Upper lobe of left lung (tissue), 6 donors: ENCODE results near the gene CSNK2A3. TPM values are rescaled to one million over a fixed set of nuclear protein-coding genes. Genes with fewer than 3 reads are reported as not detected.

Experiments used
- ATAC-seq, 2 donors: fragments of 200-7000 bp; cut with Tn5 transposase; one replicate each; pipeline ENCODE4 v1.9.1; 2022; ENCODE audit warnings: mild to moderate bottlenecking in 2 of 2, moderate library complexity in 2 of 2; ENCODE audit not compliant: low FRiP score in 2 of 2
- DNase-seq, 2 donors: peaks; one replicate each; pipeline ENCODE4 v3.0.0-alpha.2; 2019 to 2020
- H3K27ac ChIP-seq, 4 donors: fragments of 200-600 bp; sonication (generic); one replicate each; pipeline ENCODE4 v1.5.1; 2016 to 2019
- H3K27me3 ChIP-seq, 4 donors: fragments of 200-600 bp; sonication (generic); one replicate each; pipeline ENCODE4 v1.5.1; 2017 to 2019
- H3K36me3 ChIP-seq, 4 donors: fragments of 200-600 bp; sonication (generic); one replicate each; pipeline ENCODE4 v1.5.1; 2016 to 2019
- H3K4me1 ChIP-seq, 4 donors: fragments of 200-600 bp; sonication (generic); one replicate each; pipeline ENCODE4 v1.5.1; 2018 to 2019
- H3K4me3 ChIP-seq, 4 donors: fragments of 200-600 bp; sonication (generic); one replicate each; pipeline ENCODE4 v1.5.1; 2017 to 2019; ENCODE audit warnings: mild to moderate bottlenecking in 2 of 4, moderate library complexity in 1 of 4
- H3K9me3 ChIP-seq, 4 donors: fragments of 200-600 bp; sonication (generic); one replicate each; pipeline ENCODE4 v1.5.1; 2018 to 2019
- CTCF ChIP-seq, 6 experiments: fragments of 450-650 bp in 4 of 6; fragments of 200-600 bp in 2 of 6; sonication (generic) in 2 of 6; IDR thresholded peaks; one replicate each; pipeline ENCODE4 v1.5.1; 2016 to 2019; ENCODE audit warnings: antibody characterized with exemption in 6 of 6
- EP300 ChIP-seq, 4 donors: sonication (generic); formaldehyde crosslinking; IDR thresholded peaks; one replicate each; pipeline ENCODE4 v1.5.1; 2017; ENCODE audit warnings: antibody characterized with exemption in 4 of 4, control low read depth in 2 of 4
- POLR2A ChIP-seq, 4 donors: fragments of 450-650 bp; IDR thresholded peaks; one replicate each; pipeline ENCODE4 v1.5.1; 2016 to 2017; ENCODE audit warnings: antibody characterized with exemption in 4 of 4, mild to moderate bottlenecking in 2 of 4
- POLR2AphosphoS5 ChIP-seq, 2 donors: sonication (generic); formaldehyde crosslinking; IDR thresholded peaks; one replicate each; pipeline ENCODE4 v1.5.1; 2017; ENCODE audit warnings: antibody characterized with exemption in 2 of 2
- WGBS, 2 donors: methylation state at CpG; one replicate each; pipeline ENCODE4 v1.1.5; 2017 to 2018; 5-methylcytosine and 5-hydroxymethylcytosine counted together
- total RNA-seq, 6 donors: library from RNA; depleted of rRNA in 4 of 6; stranded (reverse); fragments of >200 nt in 4 of 6; gene quantifications; one replicate each; pipeline versions ENCODE4 v1.1.0 to v1.2.1, GENCODE V29; 2016 to 2021
- donor health status: DM: no; HTN: no; CAD: no; lungs with moderate emphysema.
- donor health status: DM: no; HTN: yes; CAD: no; lungs with severe emphysema.

The CSNK2A3 gene
- total RNA-seq, 6 donors from 2014 or later = 2.0 to 18.9 (median 5.3) TPM

- DNase-seq = no peak
- Histone ChIP-seq H3K4me1 (no peaks in the 10 kb centered on the region), H3K36me3 (peaks cover 0 to 54% (median 15%) of the 10 kb centered on the region in 4 donors), H3K27ac (no peak overlapping the region), H3K9me3 (no peaks in the 10 kb centered on the region), H3K4me3 (no peak overlapping the region), H3K27me3 (no peaks in the 10 kb centered on the region)
- TF ChIP-seq EP300 (IDR thresholded peaks at IDR 0.05) = no peak
- no peak for TF ChIP-seq CTCF (IDR thresholded peaks at IDR 0.05)
- TF ChIP-seq POLR2A (IDR thresholded peaks at IDR 0.05) = no peak
- 84 to 86% methylated on average over 6 to 8 of the region's 8 CpGs for WGBS, 2 donors
- no peak for ATAC-seq
Measured at GRCh38 chr11:11378184-11378940, 25.3 kb upstream of the CSNK2A3 start.

GRCh38 chr11:11374358-11375148, 21.5 kb upstream of the CSNK2A3 start:
- Histone ChIP-seq H3K4me3 (no peak overlapping the region), H3K27ac (no peak overlapping the region), H3K36me3 (peaks cover 0 to 77% (median 19%) of the 10 kb centered on the region in 4 donors), H3K9me3 (no peaks in the 10 kb centered on the region), H3K4me1 (peaks cover 0 to 5% (median 0%) of the 10 kb centered on the region in 4 donors), H3K27me3 (no peaks in the 10 kb centered on the region)
- 86 to 91% methylated on average over 7 of the region's 7 CpGs for WGBS, 2 donors
- TF ChIP-seq POLR2AphosphoS5 (IDR thresholded peaks at IDR 0.05) = no peak
- TF ChIP-seq EP300 (IDR thresholded peaks at IDR 0.05) = no peak
- no peak for TF ChIP-seq CTCF (IDR thresholded peaks at IDR 0.05)
- no peak for TF ChIP-seq POLR2A (IDR thresholded peaks at IDR 0.05)
- ATAC-seq (no peak), DNase-seq (no peak)

GRCh38 chr11:11373934-11374333, 20.9 kb upstream of the CSNK2A3 start:
- no peak for ATAC-seq
- no peaks in the 10 kb centered on the region for H3K27me3 ChIP-seq
- no peak overlapping the region for H3K4me3 ChIP-seq
- TF ChIP-seq POLR2AphosphoS5 (IDR thresholded peaks at IDR 0.05) (no peak), POLR2A (IDR thresholded peaks at IDR 0.05) (no peak), CTCF (IDR thresholded peaks at IDR 0.05) (no peak), EP300 (IDR thresholded peaks at IDR 0.05) (no peak)
- H3K4me1 ChIP-seq = peaks cover 0 to 5% (median 0%) of the 10 kb centered on the region in 4 donors
- no peak for DNase-seq
- no peaks in the 10 kb centered on the region for H3K9me3 ChIP-seq
- peaks cover 0 to 76% (median 19%) of the 10 kb centered on the region in 4 donors for H3K36me3 ChIP-seq
- 83 to 90% methylated on average over 5 of the region's 5 CpGs for WGBS, 2 donors
- no peak overlapping the region for H3K27ac ChIP-seq

- H3K27me3 ChIP-seq = no peaks in the 10 kb centered on the region
- TF ChIP-seq EP300 (IDR thresholded peaks at IDR 0.05) = no peak
- TF ChIP-seq POLR2AphosphoS5 (IDR thresholded peaks at IDR 0.05) = no peak
- TF ChIP-seq CTCF (IDR thresholded peaks at IDR 0.05) = no peak
- no peak for TF ChIP-seq POLR2A (IDR thresholded peaks at IDR 0.05)
- H3K4me1 ChIP-seq = peaks cover 0 to 5% (median 0%) of the 10 kb centered on the region in 4 donors
- no peak overlapping the region for H3K4me3 ChIP-seq
- peaks cover 0 to 68% (median 19%) of the 10 kb centered on the region in 4 donors for H3K36me3 ChIP-seq
- DNase-seq (peak in 1 of 2 donors; percentile 6), ATAC-seq (no peak)
- no peaks in the 10 kb centered on the region for H3K9me3 ChIP-seq
- 90 to 96% methylated on average over 8 of the region's 8 CpGs for WGBS, 2 donors
- no peak overlapping the region for H3K27ac ChIP-seq
Measured at GRCh38 chr11:11372461-11372860, 19.4 kb upstream of the CSNK2A3 start.
